Endothelial cell of umbilical vein (primary cell): ENCODE results near the gene VCL. TPM values are rescaled to one million over a fixed set of nuclear protein-coding genes. Genes with fewer than 3 reads are reported as not detected.

ENCODE experiments used
- BruUV-seq: library from RNA; stranded (reverse); fragments of 400-500 nt; replicated peaks from 2 replicates; lab custom pipeline; 2021; lab: Mats Ljungman, UMichigan
- CTCF ChIA-PET: fragments of 300-600, 350-600 bp; sonication (Branson Sonifier 250); formaldehyde crosslinking; loops from one replicate; lab custom pipeline; 2021; ENCODE audit warnings: antibody characterized with exemption, inconsistent platforms; lab: Charles Lee
- POLR2A ChIA-PET: fragments of 300-600, 350-600 bp; sonication (Branson Sonifier 250); formaldehyde crosslinking; loops from one replicate; lab custom pipeline; 2021; ENCODE audit warnings: antibody characterized with exemption, inconsistent platforms; lab: Charles Lee
- DNase-seq: peaks from one replicate; pipeline ENCODE4 v3.0.0-alpha.2; 2011; ENCODE audit warnings: low read depth, low spot score
- FAIRE-seq: peaks from 2 replicates; lab custom pipeline; 2011; peaks lifted over from hg19 to GRCh38; lab: Jason Lieb, UNC
- H2AFZ ChIP-seq: 2 replicates; pipeline ENCODE4 v1.6.0; 2012; ENCODE audit warnings: low read depth, low read length, control low read depth, inconsistent platforms
- H3K27ac ChIP-seq: 2 replicates; pipeline ENCODE4 v1.5.1; 2011; ENCODE audit warnings: low read depth, mild to moderate bottlenecking, control low read depth, low read length, moderate library complexity; ENCODE audit not compliant: insufficient read depth
- H3K27me3 ChIP-seq, 2 experiments: 2 replicates each; pipeline versions ENCODE4 v1.6.0 to v1.6.1; 2011; ENCODE audit warnings: low read length in 2 of 2, mixed read lengths in 1 of 2; ENCODE audit not compliant: control insufficient read depth in 2 of 2, insufficient read depth in 2 of 2
- H3K36me3 ChIP-seq, 2 experiments: 2 replicates in 1 of 2; 3 replicates in 1 of 2; pipeline ENCODE4 v1.5.1; 2011; ENCODE audit warnings: low read length in 2 of 2, mild to moderate bottlenecking in 1 of 2, moderate library complexity in 1 of 2; ENCODE audit not compliant: control insufficient read depth in 2 of 2, insufficient read depth in 2 of 2; ENCODE audit errors: extremely low read depth in 1 of 2
- H3K4me1 ChIP-seq: 3 replicates; pipeline ENCODE4 v1.5.1; 2011; ENCODE audit warnings: mild to moderate bottlenecking, low read length; ENCODE audit not compliant: control insufficient read depth, insufficient read depth; ENCODE audit errors: extremely low read depth
- H3K4me2 ChIP-seq: 2 replicates; pipeline ENCODE4 v1.6.1; 2011; ENCODE audit warnings: low read length, control low read depth, mixed read lengths; ENCODE audit not compliant: insufficient read depth
- H3K4me3 ChIP-seq, 3 experiments: fragments of 200-600 bp in 1 of 3; sonication (generic), shearing (Covaris generic) in 1 of 3; replicated peaks in 1 of 3; 2 replicates each; pipeline ENCODE4 v1.5.1; 2011 to 2016; ENCODE audit warnings: control low read depth in 3 of 3, low read length in 3 of 3, mild to moderate bottlenecking in 2 of 3, inconsistent platforms in 1 of 3, low read depth in 1 of 3, moderate library complexity in 1 of 3; ENCODE audit not compliant: insufficient read depth in 1 of 3
- H3K79me2 ChIP-seq: 2 replicates; pipeline ENCODE4 v1.6.0; 2012; ENCODE audit warnings: low read length, inconsistent platforms; ENCODE audit not compliant: control insufficient read depth, insufficient read depth
- H3K9ac ChIP-seq: replicated peaks from 2 replicates; pipeline ENCODE3; 2011; ENCODE audit warnings: low read length, control low read depth; ENCODE audit not compliant: insufficient read depth; ENCODE audit errors: extremely low read depth
- H3K9me1 ChIP-seq: replicated peaks from 3 replicates; pipeline ENCODE4 v1.6.0; 2011; ENCODE audit warnings: mild to moderate bottlenecking, low read length; ENCODE audit not compliant: control insufficient read depth, insufficient read depth; ENCODE audit errors: extremely low read depth
- H3K9me3 ChIP-seq: replicated peaks from 2 replicates; pipeline ENCODE4 v1.5.1; 2012; ENCODE audit warnings: low read length, inconsistent platforms; ENCODE audit not compliant: control insufficient read depth, insufficient read depth
- H4K20me1 ChIP-seq: replicated peaks from 2 replicates; pipeline ENCODE3; 2011; ENCODE audit warnings: mild to moderate bottlenecking, low read length; ENCODE audit not compliant: control insufficient read depth, insufficient read depth; ENCODE audit errors: extremely low read depth
- EZH2 ChIP-seq: IDR thresholded peaks from 2 replicates; pipeline ENCODE4 v1.6.1; 2012; ENCODE audit warnings: borderline replicate concordance, low read depth, mild to moderate bottlenecking, moderate library complexity, low read length, inconsistent platforms; ENCODE audit not compliant: severe bottlenecking
- FOS ChIP-seq: IDR thresholded peaks from 2 replicates; pipeline ENCODE4 v1.6.1; 2011; ENCODE audit warnings: mild to moderate bottlenecking, low read length, moderate library complexity, borderline replicate concordance; ENCODE audit not compliant: insufficient read depth
- GATA2 ChIP-seq: IDR thresholded peaks from 2 replicates; pipeline ENCODE4 v1.7.0; 2011; ENCODE audit warnings: low read depth, mild to moderate bottlenecking, moderate library complexity, mixed read lengths, low read length; ENCODE audit not compliant: insufficient read length, insufficient read depth
- JUN ChIP-seq: IDR thresholded peaks from 2 replicates; pipeline ENCODE4 v1.6.1; 2011; ENCODE audit warnings: borderline replicate concordance, low read depth; ENCODE audit not compliant: insufficient read length, insufficient read depth
- MYC ChIP-seq: IDR thresholded peaks from one replicate; pipeline ENCODE4 v1.6.1; 2011; ENCODE audit warnings: mild to moderate bottlenecking, low read depth, low read length
- POLR2A ChIP-seq: IDR thresholded peaks from 2 replicates; pipeline ENCODE4 v1.6.1; 2012; ENCODE audit warnings: low read depth, mild to moderate bottlenecking, control low read depth, low read length
- POLR2AphosphoS5 ChIP-seq: IDR thresholded peaks from 2 replicates; pipeline ENCODE4 v1.6.1; 2012; ENCODE audit warnings: low read depth, mild to moderate bottlenecking, control low read depth, low read length, moderate library complexity; ENCODE audit not compliant: insufficient read depth
- dilution Hi-C: fragments of 300-500 bp; cut with MboI; formaldehyde crosslinking; loops from one replicate; pipeline ENCODE4 v1.15.0; 2019; ENCODE audit warnings: low sequenced_read_pairs; ENCODE audit not compliant: extremely low pct_ligation_motif_present
- intact Hi-C: fragments of 100-400 bp; cut with micrococcal nuclease; formaldehyde crosslinking; loops from one replicate; pipeline ENCODE4 v1.10.0; 2022
- polyA plus RNA-seq, 4 experiments: library from polyadenylated mRNA; depleted of rRNA in 3 of 4; stranded (reverse) in 3 of 4; unstranded in 1 of 4; fragments of >200 nt; gene quantifications; 2 replicates each; pipeline versions ENCODE4 v1.2.1 to v1.2.3, GENCODE V29; 2011 to 2012; ENCODE audit warnings: missing spikeins in 1 of 4
- total RNA-seq: library from RNA; stranded (reverse); gene quantifications from 2 replicates; pipeline ENCODE4 v1.2.3, GENCODE V29; 2021
- TF ChIP-seq, protein P1 (sequence below): IDR thresholded peaks from 2 replicates; pipeline ENCODE4 v1.6.1; 2011; ENCODE audit not compliant: insufficient read depth, insufficient read length
- TF ChIP-seq, protein P2 (sequence below), 2 donors: IDR thresholded peaks; 1 replicate in 1 of 2; 2 replicates in 1 of 2; pipeline ENCODE4 v1.5.1; 2011; ENCODE audit warnings: low read length in 2 of 2, mild to moderate bottlenecking in 2 of 2, moderate library complexity in 2 of 2, control low read depth in 1 of 2, inconsistent platforms in 1 of 2, low read depth in 1 of 2; ENCODE audit not compliant: insufficient read depth in 1 of 2; ENCODE audit errors: extremely low read depth in 1 of 2

Gene VCL
- total and polyA plus RNA-seq, 2 donors (not counting 3 experiments of a cell fraction or from before 2014, with no cell fraction given), result 95.4 to 231 TPM

DNA sequence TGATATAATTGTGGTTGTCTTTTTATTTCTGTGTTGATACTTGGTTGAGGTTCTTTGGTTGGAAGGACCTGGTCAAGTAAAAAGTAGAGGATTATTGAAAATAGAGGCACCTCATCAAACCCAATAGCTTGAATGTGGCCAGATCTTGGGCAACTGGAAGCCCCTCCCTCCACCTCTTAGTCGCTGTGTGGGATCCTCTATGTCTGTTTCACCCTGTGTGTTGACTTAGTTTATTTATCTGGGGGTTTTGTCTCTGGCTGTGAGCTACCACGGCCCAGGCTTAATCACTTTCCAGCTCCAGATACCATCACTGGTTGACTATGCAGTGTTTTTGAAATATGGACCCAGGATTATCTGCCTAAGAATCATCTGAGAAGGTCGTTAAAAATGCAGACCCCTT lies 94.5 kb downstream of the VCL start:
- BruUV-seq, result no TSS peak
- no peaks in the 10 kb centered on the region for H3K27me3 ChIP-seq
- no peaks in the 10 kb centered on the region for H3K9me3 ChIP-seq
- H2AFZ ChIP-seq, result no peak overlapping the region
- peaks cover 31 to 43% of the 10 kb centered on the region in 2 experiments for H3K36me3 ChIP-seq
- peaks cover 2% of the 10 kb centered on the region for H3K79me2 ChIP-seq
- H4K20me1 ChIP-seq, result peaks cover 2% of the 10 kb centered on the region
- ChIA-PET POLR2A (no interaction called here), CTCF (interaction anchor here (4.1 kb wide), 1 partner anchor 11 kb away, joined by 11 read pairs; no protein-coding TSS in a partner anchor)
- H3K4me2 ChIP-seq, result no peak overlapping the region
- FAIRE-seq (no peak), DNase-seq (no peak)
- dilution Hi-C loops, result no loop called here
- H3K9ac ChIP-seq, result no peak overlapping the region
- no peak overlapping the region for H3K4me3 ChIP-seq
- intact Hi-C loops, result no loop called here
- no peaks in the 10 kb centered on the region for H3K4me1 ChIP-seq
- H3K27ac ChIP-seq, result no peak overlapping the region
- TF ChIP-seq MYC (no peak), POLR2AphosphoS5 (no peak), POLR2A (no peak), EZH2 (no peak)
- H3K9me1 ChIP-seq, result no peaks in the 10 kb centered on the region

DNA sequence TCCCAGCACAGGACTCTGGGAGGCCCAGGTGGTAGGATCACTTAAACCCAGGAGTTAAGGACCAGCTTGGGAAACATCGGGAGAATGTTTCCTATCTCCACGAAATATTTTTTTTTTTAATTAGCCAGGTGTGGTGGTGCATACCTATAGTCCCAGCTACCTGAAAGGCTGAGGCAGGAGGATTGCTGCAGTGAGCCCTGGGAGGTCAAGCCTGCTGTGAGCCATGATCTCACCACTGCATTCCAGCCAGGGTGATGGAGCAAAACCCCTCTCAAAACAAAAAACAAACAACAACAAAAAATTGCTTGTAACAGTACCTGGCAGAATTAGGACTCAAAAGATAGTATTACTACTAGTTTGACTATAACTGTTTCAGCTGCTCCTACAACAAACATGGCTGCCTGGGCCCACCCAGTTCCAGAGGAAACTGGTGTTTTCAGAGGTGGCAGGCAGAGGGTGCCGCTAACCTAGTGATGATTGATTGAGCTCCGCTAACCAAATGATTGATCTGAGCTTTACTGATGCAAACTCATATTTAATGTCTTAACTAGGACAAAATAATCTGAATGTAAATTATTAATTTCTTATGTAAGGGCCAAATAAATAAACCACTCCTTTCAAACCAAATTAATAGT lies 95.7 kb downstream of the VCL start:
- H3K4me2 ChIP-seq, result no peak overlapping the region
- BruUV-seq, result no TSS peak
- ChIA-PET CTCF (interaction anchor here (1.2 to 4.1 kb wide), 4 partner anchors 10 to 213 kb away, joined by 3 to 11 read pairs (median 5); no protein-coding TSS in a partner anchor), POLR2A (no interaction called here)
- peaks cover 2% of the 10 kb centered on the region for H4K20me1 ChIP-seq
- H3K27me3 ChIP-seq, result no peaks in the 10 kb centered on the region
- H2AFZ ChIP-seq, result no peak overlapping the region
- H3K79me2 ChIP-seq, result peaks cover 2% of the 10 kb centered on the region
- no peak for DNase-seq
- dilution Hi-C loops (no loop called here), intact Hi-C loops (no loop called here)
- no peak for FAIRE-seq
- H3K4me3 ChIP-seq, result no peak overlapping the region
- no peak overlapping the region for H3K27ac ChIP-seq
- H3K9ac ChIP-seq, result no peak overlapping the region
- H3K4me1 ChIP-seq, result no peaks in the 10 kb centered on the region
- TF ChIP-seq MYC, result no peak
- no peak for TF ChIP-seq POLR2A
- no peak for TF ChIP-seq JUN
- TF ChIP-seq, protein P1, sequence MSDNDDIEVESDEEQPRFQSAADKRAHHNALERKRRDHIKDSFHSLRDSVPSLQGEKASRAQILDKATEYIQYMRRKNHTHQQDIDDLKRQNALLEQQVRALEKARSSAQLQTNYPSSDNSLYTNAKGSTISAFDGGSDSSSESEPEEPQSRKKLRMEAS, result no peak
- no peak for TF ChIP-seq EZH2
- TF ChIP-seq POLR2AphosphoS5, result no peak
- no peak for TF ChIP-seq GATA2
- TF ChIP-seq FOS, result no peak
- TF ChIP-seq, protein P2, sequence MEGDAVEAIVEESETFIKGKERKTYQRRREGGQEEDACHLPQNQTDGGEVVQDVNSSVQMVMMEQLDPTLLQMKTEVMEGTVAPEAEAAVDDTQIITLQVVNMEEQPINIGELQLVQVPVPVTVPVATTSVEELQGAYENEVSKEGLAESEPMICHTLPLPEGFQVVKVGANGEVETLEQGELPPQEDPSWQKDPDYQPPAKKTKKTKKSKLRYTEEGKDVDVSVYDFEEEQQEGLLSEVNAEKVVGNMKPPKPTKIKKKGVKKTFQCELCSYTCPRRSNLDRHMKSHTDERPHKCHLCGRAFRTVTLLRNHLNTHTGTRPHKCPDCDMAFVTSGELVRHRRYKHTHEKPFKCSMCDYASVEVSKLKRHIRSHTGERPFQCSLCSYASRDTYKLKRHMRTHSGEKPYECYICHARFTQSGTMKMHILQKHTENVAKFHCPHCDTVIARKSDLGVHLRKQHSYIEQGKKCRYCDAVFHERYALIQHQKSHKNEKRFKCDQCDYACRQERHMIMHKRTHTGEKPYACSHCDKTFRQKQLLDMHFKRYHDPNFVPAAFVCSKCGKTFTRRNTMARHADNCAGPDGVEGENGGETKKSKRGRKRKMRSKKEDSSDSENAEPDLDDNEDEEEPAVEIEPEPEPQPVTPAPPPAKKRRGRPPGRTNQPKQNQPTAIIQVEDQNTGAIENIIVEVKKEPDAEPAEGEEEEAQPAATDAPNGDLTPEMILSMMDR (IDR thresholded peaks at IDR 0.05; ENCODE audit: extremely low read depth in 1 of 2, insufficient read depth in 1 of 2, low read depth in 1 of 2, low read length in 2 of 2), result no peak
- H3K9me3 ChIP-seq, result no peaks in the 10 kb centered on the region
- no peaks in the 10 kb centered on the region for H3K9me1 ChIP-seq
- peaks cover 40 to 49% of the 10 kb centered on the region in 2 experiments for H3K36me3 ChIP-seq
